SJSA1 (cell line): ENCODE measurements around the gene INSYN1. TPM values are rescaled to one million over a fixed set of nuclear protein-coding genes. Genes with fewer than 3 reads are reported as not detected.

Experiments
- DNase-seq, 2 experiments: peaks; one replicate each; pipeline ENCODE4 v3.0.0-alpha.2; 2015 to 2020; ENCODE audit warnings: low spot score in 2 of 2, low read depth in 1 of 2
- H3K27ac ChIP-seq: fragments of 250-450 bp; sonication (Bioruptor Pico); 2 replicates; pipeline ENCODE4 v1.5.1; 2020; ENCODE audit warnings: mild to moderate bottlenecking, moderate library complexity
- H3K27me3 ChIP-seq: fragments of 250-450 bp; sonication (Bioruptor Pico); replicated peaks from 2 replicates; pipeline ENCODE4 v1.5.1; 2020; ENCODE audit warnings: mild to moderate bottlenecking, moderate library complexity
- H3K36me3 ChIP-seq: fragments of 250-450 bp; sonication (Bioruptor Pico); 2 replicates; pipeline ENCODE4 v1.5.1; 2020; ENCODE audit warnings: mild to moderate bottlenecking
- H3K4me1 ChIP-seq: fragments of 250-450 bp; sonication (Bioruptor Pico); replicated peaks from 2 replicates; pipeline ENCODE4 v1.6.1; 2021; ENCODE audit warnings: mild to moderate bottlenecking
- H3K4me3 ChIP-seq: fragments of 250-450 bp; sonication (Bioruptor Pico); 2 replicates; pipeline ENCODE4 v1.5.1; 2020; ENCODE audit warnings: mild to moderate bottlenecking
- H3K9me3 ChIP-seq: fragments of 250-450 bp; sonication (Bioruptor Pico); replicated peaks from 2 replicates; pipeline ENCODE4 v1.5.1; 2020; ENCODE audit warnings: mild to moderate bottlenecking
- total RNA-seq: library from RNA; depleted of rRNA; stranded (reverse); fragments of >200 nt; shearing (Covaris generic); gene quantifications from 2 replicates; pipeline ENCODE4 v1.2.3, GENCODE V29; 2014; rRNA removed

The INSYN1 gene
- total RNA-seq, 1 experiment from 2014 or later = not detected

- DNase-seq = no peak
- H3K27me3 ChIP-seq = no peaks in the 10 kb centered on the region
- peaks cover 59% of the 10 kb centered on the region for H3K4me1 ChIP-seq
- H3K27ac ChIP-seq = no peak overlapping the region
- no peak overlapping the region for H3K4me3 ChIP-seq
- peaks cover 23% of the 10 kb centered on the region; the same call in 1 of the 2 replicates for H3K36me3 ChIP-seq
- H3K9me3 ChIP-seq = no peaks in the 10 kb centered on the region
Measured at GRCh38 chr15:73691396-73691795, 61.8 kb downstream of the INSYN1 start.

- peaks cover 22% of the 10 kb centered on the region for H3K36me3 ChIP-seq
- H3K27ac ChIP-seq = peak overlapping the region; percentile 41
- H3K4me1 ChIP-seq = peaks cover 61% of the 10 kb centered on the region
- DNase-seq = no peak
- no peaks in the 10 kb centered on the region for H3K27me3 ChIP-seq
- no peak overlapping the region for H3K4me3 ChIP-seq
- H3K9me3 ChIP-seq = no peaks in the 10 kb centered on the region
Measured at GRCh38 chr15:73688455-73688854, 64.7 kb downstream of the INSYN1 start.

GRCh38 chr15:73687351-73687750, 65.8 kb downstream of the INSYN1 start:
- Histone ChIP-seq H3K27ac (peak overlapping the region; percentile 52), H3K4me1 (peaks cover 66% of the 10 kb centered on the region)

GRCh38 chr15:73686781-73687256, 66.3 kb downstream of the INSYN1 start:
- no peaks in the 10 kb centered on the region for H3K9me3 ChIP-seq
- H3K36me3 ChIP-seq = peaks cover 18% of the 10 kb centered on the region
- H3K27ac ChIP-seq = peak overlapping the region; percentile 52
- no peaks in the 10 kb centered on the region for H3K27me3 ChIP-seq
- peak; percentile 83 to 86 for DNase-seq
- H3K4me1 ChIP-seq = peaks cover 70% of the 10 kb centered on the region
- no peak overlapping the region for H3K4me3 ChIP-seq

More at GRCh38 chr15:73687351-73687750, 65.8 kb downstream of the INSYN1 start:
- DNase-seq = no peak
- H3K36me3 ChIP-seq = peaks cover 18% of the 10 kb centered on the region
- H3K9me3 ChIP-seq = no peaks in the 10 kb centered on the region
- no peak overlapping the region for H3K4me3 ChIP-seq
- no peaks in the 10 kb centered on the region for H3K27me3 ChIP-seq

GRCh38 chr15:73685981-73686380, 67.2 kb downstream of the INSYN1 start:
- Histone ChIP-seq H3K27me3 (no peaks in the 10 kb centered on the region), H3K4me1 (peaks cover 62% of the 10 kb centered on the region), H3K27ac (peak overlapping the region; percentile 13), H3K4me3 (peak overlapping the region; percentile 93; the same call in 1 of the 2 replicates), H3K36me3 (peaks cover 16% of the 10 kb centered on the region), H3K9me3 (no peaks in the 10 kb centered on the region)
- DNase-seq = no peak

Other genes with a start within 250 kb of the INSYN1 start
- gene NPTN, start 120.0 kb downstream of the INSYN1 start, total RNA-seq = 241 and 271 TPM in 2 replicates
- gene CD276, start 69.0 kb downstream of the INSYN1 start, total RNA-seq = 81.2 and 148 TPM in 2 replicates
- not detected in 2 replicates for gene TBC1D21, start 120.2 kb upstream of the INSYN1 start, total RNA-seq
- 8.3 and 10.1 TPM in 2 replicates for gene LOXL1, start 173.1 kb upstream of the INSYN1 start, total RNA-seq
- 21.1 and 22.4 TPM in 2 replicates for gene STOML1, start 238.9 kb upstream of the INSYN1 start, total RNA-seq
- gene PML, start 241.4 kb upstream of the INSYN1 start, total RNA-seq = 27.1 and 41.6 TPM in 2 replicates